ENCODE data around the gene RAPGEF1. TPM values are rescaled to one million over a fixed set of nuclear protein-coding genes. Genes with fewer than 3 reads are reported as not detected.

RAPGEF1 gene
- total RNA-seq, 1 donor from 2014 or later: 26.2 TPM

- no peak for DNase-seq
Observed at GRCh38 chr9:131642496-131643083, 97.3 kb downstream of the RAPGEF1 start.

GRCh38 chr9:131641618-131642495 is 98.0 kb downstream of the RAPGEF1 start:
- DNase-seq: no peak

- DNase-seq: no peak
Observed at GRCh38 chr9:131640438-131641137, 99.3 kb downstream of the RAPGEF1 start.

- DNase-seq: no peak
Observed at GRCh38 chr9:131639769-131640437, 100.0 kb downstream of the RAPGEF1 start.

- no peak for DNase-seq
Observed at GRCh38 chr9:131636593-131636992, 103.3 kb downstream of the RAPGEF1 start.

GRCh38 chr9:131635892-131636291 is 104.0 kb downstream of the RAPGEF1 start:
- no peak for DNase-seq

- DNase-seq: no peak
Observed at GRCh38 chr9:131635285-131635684, 104.6 kb downstream of the RAPGEF1 start.

GRCh38 chr9:131633491-131634031 is 106.3 kb downstream of the RAPGEF1 start:
- DNase-seq: no peak

- DNase-seq: no peak
Observed at GRCh38 chr9:131631306-131631705, 108.6 kb downstream of the RAPGEF1 start.

GRCh38 chr9:131630205-131630831 is 109.6 kb downstream of the RAPGEF1 start:
- DNase-seq: no peak

- no peak for DNase-seq
Observed at GRCh38 chr9:131629825-131630204, 110.1 kb downstream of the RAPGEF1 start.

- no peak for DNase-seq
Observed at GRCh38 chr9:131629226-131629500, 110.7 kb downstream of the RAPGEF1 start.

- DNase-seq: no peak
Observed at GRCh38 chr9:131628459-131629225, 111.2 kb downstream of the RAPGEF1 start.

- DNase-seq: no peak
Observed at GRCh38 chr9:131627648-131628458, 112.0 kb downstream of the RAPGEF1 start.

- DNase-seq: no peak
Observed at GRCh38 chr9:131627326-131627647, 112.6 kb downstream of the RAPGEF1 start.

GRCh38 chr9:131625790-131626670 is 113.8 kb downstream of the RAPGEF1 start:
- no peak for DNase-seq

- DNase-seq: no peak
Observed at GRCh38 chr9:131625508-131625787, 114.4 kb downstream of the RAPGEF1 start.

- DNase-seq: no peak
Observed at GRCh38 chr9:131624636-131625507, 115.0 kb downstream of the RAPGEF1 start.

Measured in occipital lobe (tissue), 2 donors.